NOMO-1 (cell line): ENCODE data around the gene MRPL19.
A peak's percentile ranks its signal among the peaks of the same experiment; 100 is the strongest.
"Not testable (repeated sequence)": the region's sequence is repeated elsewhere in the genome, so short reads cannot be mapped to it uniquely, and the experiment has no call there.

Experiments used
- DNase-seq, 2 experiments: peaks; one replicate each; lab custom pipeline; 2025; ENCODE audit not compliant: unreplicated experiment in 2 of 2; lab: John Stamatoyannopoulos, UW

Gene MRPL19

DNA sequence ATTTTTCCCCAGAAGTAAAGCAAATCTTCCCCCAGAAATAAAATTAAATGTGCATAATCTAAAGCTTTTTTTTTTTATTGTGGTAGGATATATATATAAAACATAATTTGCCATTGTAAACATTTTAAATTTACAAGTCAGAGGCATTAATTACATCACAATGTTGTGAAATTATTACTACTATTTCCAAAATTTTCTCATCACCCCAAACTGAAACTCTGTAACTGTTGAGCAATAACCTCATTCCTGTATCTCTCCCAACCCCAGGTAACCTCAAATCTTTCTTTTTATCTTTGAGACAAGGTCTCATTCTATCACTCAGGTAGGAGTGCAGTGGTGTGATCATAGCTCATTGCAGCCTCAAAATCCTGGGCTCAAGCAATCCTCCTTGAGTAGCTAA, 11.2 kb downstream of the MRPL19 start:
- no peak for DNase-seq

DNA sequence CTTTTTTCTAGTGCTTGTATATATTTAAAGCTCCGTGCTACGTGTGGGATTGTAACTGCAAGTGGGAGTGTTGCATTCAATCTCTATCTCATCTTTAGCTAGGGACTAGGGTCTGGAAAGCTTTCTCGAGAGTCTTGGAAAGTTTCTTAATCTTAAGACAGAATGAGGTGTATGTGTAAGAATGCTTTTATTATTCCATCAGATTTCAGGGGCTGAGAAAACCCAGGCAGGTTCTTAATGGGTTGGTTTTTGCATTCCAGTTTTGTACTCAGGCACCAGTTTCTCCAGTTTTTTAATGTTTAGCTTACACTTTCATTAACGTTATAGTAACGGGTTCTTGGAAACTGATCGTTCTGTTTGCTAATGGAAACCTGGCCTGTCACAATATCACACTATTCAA, 20.3 kb downstream of the MRPL19 start:
- no peak for DNase-seq

DNA sequence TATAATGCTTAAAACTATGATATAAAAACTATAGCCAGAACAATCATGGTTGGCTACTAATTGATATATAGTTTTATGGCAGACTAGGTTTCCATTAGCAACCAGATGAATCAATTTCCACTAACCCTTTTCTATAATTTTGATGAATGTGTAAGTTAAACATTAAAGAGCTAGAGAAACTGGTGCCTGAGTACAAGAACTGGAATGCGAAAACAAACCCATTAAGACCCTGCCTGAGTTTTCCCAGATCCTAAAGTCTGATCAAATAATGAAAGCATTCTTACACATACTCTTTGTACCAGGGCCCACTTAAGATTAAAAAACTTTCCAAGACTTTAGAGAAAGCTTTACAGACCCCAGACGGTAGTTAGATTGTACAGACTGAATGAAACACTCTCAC, 21.3 kb downstream of the MRPL19 start:
- DNase-seq: no peak

DNA sequence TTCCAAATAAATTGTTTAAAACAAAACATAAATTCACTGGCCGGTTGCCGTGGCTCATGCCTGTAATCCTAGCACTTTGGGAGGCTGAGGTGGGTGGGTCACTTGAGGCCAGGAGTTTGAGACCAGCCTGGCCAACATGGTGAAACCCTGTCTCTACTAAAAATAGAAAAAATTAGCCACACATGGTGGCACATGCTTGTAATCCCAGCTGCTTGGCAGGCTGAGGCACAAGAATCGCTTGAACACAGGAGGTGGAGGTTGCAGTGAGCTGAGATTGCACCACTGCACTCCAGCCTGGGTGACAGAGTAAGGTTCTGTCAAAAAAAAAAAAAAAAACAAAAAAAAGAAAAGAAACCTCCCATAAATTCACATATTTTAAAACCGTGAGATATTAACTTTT, 28.8 kb downstream of the MRPL19 start:
- not testable (repeated sequence) for DNase-seq

DNA sequence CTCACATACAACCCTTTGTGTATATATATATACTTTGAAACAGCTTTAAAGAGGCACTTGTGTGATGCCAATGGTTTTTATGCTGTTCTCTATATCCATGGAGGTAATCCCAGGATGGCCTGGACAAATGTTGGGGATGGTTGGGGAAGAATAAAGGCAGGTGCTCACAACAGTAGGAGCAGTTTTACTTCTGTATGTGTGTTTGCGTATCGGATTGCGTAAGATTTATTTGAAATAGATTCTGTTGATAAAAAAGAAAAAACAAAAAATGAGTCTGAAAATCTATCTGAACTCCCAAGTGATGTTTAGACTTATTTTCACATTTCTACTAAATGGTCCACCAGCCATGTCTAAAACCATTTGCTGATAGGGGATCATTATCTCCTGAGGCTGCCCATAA, 29.3 kb downstream of the MRPL19 start:
- no peak for DNase-seq

DNA sequence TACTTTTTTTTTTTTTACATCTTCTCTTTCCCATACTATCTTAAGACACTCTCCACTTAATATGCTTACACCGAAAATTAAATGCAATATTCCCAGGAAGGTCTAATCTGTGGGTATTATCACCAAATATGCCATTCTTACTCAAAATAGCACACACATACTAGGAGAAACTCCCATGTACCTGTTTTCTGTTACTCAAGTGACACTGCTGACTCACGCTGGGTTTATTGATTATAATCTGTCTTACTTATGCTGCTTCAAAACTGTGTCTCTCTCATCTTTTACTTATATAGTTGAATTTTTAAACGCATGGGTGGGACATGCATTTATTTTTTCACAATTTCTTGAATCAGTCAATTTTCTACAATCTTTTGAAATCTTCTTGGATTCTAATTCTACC, 29.9 kb downstream of the MRPL19 start:
- DNase-seq: no peak

DNA sequence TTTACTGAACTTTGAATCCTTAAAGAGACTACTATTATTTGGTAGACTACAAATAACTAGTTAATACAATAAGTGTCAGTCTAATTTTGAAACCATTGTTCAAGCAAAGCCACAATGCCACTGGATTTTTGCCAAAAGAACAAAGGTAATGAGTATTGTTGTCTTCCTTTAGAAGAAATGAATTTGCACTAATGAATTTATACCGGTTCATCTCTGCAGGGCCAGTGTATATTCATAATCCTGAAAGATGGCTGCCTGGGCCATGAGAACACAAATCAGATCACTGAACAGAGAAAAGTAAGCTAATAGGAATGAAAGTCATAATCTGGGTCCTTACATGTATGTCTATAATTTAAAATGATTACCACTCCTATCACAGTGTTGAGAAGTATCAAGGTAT, 33.0 kb downstream of the MRPL19 start:
- no peak for DNase-seq

DNA sequence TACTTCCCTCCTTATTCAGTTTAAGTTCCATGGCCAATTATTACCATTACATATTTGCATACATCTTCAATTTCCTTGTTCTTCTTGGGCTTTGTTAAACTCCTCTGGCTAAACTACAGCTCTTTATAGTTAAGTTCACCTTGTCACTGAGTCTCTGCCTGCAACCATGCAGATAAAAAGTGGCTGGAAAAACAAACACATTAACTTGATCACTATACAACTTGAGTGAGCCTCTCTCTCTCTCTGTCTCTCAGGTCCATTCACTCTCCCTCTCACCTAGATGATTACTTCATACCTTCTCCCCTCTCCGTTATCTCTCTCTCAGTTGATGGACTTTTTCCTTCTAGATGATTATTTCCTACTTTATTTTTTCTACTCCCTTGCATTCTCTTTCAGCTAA, 33.8 kb downstream of the MRPL19 start:
- DNase-seq: no peak

DNA sequence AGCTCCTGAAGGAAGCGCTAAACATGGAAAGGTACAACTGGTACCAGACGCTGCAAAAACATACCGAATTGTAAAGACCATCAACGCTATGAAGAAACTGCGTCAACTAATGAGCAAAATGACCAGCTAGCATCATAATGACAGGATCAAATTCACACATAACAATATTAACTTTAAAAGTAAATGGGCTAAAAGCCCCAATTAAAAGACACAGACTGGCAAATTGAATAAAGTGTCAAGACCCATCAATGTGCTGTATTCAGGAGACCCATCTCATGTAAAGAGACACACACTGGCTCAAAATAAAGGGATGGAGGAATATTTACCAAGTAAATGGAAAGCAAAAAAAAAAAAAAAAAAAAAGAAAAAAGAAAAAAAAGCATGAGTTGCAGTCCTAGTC, 36.8 kb downstream of the MRPL19 start:
- not testable (repeated sequence) for DNase-seq

DNA sequence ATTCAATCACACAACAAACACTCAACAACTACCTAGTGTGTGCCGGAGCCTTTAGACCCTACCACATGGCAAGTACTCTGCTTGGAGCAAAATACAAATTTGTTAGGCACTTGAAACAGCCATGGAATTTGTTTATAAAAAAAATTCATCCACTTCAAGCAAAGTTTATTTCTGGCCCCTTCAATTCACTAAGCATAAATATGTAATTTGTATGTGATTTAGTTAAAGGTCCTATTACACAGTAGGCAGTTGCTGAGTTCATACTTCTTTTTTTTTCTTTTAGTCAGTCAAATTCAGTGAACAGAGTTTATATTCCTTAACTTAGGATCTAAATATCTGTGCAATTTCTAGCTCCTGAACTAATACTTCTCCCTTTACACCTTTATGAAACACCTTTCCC, 41.6 kb downstream of the MRPL19 start:
- no peak for DNase-seq

DNA sequence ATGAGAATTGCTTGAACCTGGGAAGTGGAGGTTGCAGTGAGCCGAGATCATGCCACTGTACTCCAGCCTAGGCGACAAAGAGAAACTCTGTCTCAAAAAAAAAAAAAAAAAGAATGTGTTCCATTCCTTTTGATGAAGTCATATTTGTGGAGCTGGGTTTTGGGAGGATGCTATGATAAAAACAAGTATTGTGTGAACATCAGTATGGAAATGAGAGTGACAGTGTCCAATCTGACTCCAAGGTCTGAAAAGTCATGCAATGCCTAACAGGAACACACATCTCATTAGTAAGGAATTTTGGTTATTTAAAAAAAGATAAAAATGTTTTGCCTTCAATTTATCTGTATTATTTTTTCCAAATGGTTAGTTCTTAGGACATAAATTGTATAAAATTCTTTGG, 52.3 kb downstream of the MRPL19 start:
- no peak for DNase-seq

DNA sequence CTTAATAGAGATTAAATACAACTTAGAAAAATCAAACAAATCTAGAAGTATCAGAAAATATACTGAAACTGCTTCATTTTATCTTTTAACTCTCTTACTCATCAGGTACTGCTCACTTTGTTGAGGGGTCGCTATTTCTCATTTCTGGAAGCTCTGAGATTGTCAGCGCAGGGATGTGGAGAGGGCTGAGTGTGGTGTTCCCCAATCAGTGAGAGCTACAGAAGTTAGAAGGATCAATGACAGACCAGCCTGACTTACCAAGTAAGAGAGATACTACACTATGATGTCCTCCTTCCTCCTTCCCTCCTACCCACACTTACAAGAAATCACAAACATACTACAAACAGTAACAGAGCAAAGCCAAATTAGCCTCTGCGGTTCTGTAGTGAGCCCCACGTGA, 56.0 kb downstream of the MRPL19 start:
- no peak for DNase-seq

DNA sequence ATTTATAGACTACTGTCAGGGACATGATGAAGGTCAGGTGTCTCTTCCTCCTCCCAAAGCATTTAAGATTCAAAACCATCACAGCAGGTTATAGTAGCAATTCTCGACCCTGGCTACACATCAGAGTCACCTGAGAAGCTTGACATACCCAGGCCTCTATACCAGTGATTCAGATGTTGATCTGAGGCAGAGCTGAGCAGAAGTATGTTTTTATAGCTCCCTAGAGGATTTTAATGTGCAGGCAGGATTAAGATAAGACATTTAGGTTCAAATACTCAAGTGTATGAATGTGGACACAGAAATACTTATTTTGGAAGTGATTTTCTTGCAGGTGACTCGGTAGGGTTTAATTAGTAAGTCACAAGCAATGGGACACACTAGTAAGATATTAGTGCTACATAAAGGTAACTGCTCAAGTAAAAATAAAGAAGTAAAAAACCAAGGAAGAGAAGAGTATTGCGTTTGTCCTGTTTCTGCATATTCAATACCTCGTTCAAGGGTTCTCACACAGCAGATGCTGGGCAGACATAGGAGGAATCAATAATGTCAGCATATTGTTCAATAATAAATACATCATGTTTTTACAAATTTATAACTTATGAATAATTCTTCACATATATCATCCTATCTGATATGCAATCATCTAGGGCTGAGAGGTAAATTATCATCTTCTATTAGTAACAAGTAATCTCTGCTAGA, 57.2 kb downstream of the MRPL19 start:
- DNase-seq: no peak

DNA sequence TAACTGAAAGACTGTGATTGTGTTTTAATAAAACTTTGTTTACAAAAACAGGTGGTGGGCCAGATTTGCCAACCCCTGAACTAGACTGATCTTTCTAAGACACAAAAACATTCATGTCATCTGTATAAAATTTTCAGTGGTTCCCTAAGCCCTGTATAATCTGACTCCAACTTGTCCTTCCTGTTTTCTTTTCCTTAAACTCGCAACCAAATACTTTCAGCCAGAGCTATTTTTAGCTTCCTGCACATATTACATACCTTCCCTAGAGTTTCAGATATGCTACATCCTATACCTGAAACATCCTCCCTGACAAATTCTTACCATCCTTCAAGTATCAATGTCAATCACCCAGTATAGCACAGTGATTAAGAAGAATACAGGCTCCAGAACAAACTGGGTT, 59.3 kb downstream of the MRPL19 start:
- no peak for DNase-seq

DNA sequence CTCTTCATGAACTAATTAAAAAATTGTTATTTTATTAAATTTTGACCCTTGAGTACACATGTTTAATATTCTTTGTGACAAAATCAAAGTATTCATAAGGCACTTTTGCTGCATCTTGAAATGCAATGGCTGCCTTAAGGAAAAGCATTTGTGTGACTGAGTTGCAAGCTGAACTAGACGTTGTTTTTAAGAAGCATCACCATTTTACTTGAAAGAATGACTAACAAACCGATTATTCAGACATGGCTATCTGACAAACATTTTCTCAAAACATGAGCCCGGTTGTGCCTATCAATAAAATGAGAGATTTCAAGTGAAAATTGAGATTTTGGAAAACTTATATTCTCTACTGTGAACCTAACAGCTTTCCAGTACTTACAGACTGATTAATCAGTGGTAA, 61.3 kb downstream of the MRPL19 start:
- no peak for DNase-seq

DNA sequence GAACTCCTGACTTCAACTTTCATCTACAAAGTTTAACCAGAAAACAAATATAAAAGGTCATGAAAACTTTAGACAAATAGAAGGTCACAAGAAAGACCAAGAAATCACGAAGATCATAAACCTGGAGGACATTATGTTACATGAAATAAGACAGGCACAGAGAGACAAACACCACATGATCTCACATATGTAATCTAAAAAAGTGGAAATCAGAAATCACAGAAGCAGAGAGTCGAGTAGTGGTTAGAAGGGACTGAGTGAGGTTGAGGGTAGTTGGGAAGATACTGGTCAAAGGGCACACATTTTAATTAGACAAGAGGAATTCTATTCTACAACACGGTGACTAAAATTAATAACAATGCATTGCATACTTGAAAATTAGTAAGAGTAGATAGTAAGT, 62.7 kb downstream of the MRPL19 start:
- DNase-seq: no peak

DNA sequence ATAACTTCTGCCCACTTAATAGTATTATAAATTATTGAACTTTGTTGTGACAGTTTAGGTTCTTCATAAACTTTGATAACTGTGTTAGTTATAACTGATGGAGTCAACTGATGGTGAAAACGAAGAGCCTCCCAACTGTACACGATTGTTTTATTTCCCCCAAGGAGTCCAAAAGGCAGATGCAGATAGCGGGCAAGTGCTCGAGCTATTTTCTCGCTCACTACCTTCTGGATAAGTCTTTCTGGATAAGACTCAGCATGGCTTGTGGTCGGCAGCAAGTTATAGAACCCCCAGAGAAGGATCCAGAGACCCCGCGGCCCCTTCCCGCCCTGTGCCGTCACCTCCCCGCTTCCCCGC, 63.6 kb downstream of the MRPL19 start:
- DNase-seq: peak in 1 of 2 experiments; percentile 38

DNA sequence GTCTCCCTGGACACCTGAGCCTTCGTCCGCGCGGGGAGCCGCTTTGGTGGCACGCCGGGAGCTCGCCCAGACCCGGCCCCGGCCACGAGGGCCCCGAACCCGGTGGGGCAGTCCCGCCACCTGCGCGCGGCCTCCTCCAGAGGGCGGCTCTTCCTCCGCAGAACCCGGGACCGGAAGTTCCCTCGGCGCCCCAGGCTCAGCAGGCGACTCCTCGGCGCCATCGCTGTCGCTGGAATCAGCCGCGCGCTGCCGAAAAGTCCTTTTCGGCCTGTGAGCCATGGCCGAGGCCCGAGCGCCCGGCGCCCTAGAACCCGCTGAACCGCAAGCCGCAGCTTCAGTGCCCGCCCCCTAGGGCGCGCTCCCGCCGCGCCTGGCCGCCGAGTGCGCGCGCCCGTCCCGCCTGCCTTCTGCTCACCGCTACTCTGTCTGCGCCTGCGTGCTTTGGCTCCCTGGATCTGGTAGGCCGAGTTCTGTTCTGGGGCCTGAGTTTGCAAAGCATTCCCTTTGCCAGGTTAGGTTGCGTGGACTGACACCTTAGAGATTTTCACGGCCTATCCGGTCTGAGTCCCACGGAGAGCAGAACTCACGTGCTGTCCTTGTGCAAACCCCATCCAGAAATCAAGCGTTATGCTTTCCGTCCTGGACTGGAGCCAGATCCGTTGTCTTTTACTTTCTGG, 64.1 kb downstream of the MRPL19 start, which contains the start of gene GCFC2:
Gene GCFC2 (minus strand): TSS at position 339 of the 677 bp plus-strand sequence. CDS start 60 bp downstream, at position 279.
- DNase-seq: peak; percentile 80 to 89

DNA sequence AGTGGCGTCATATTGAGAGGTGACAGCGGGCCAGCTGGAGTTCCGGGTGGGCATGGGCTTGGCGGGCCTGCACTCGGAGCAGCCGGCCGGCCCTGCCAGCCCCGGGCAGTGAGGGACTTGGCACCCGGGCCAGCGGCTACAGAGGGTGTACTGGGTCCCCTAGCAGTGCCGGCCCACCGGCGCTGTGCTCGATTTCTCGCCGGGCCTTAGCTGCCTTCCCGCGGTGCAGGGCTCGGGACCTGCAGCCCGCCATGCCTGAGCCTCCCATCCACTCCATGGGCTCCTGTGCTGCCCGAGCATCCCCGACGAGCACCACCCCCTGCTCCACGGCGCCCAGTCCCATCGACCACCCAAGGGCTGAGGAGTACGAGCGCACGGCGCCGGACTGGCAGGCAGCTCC, 65.0 kb downstream of the MRPL19 start:
- not testable (repeated sequence) for DNase-seq

DNA sequence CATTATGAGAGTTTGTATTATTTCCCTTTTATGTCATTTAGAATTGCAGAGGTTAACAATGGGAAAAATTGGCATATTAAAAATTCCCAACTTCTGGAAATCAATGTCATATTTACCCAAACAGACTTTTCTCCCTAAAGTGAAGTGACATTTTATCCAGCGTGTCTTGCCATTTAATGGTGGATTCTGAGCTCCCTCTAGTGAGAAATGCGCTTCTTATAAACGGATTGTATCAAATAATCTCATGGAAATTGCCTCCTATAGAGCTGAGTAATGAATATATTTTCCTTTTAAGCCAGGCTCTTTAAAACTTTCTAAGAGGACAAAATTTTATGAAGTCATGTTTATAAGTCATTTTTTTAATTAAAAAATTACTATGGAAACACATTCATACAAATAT, 69.8 kb downstream of the MRPL19 start:
- DNase-seq: no peak

DNA sequence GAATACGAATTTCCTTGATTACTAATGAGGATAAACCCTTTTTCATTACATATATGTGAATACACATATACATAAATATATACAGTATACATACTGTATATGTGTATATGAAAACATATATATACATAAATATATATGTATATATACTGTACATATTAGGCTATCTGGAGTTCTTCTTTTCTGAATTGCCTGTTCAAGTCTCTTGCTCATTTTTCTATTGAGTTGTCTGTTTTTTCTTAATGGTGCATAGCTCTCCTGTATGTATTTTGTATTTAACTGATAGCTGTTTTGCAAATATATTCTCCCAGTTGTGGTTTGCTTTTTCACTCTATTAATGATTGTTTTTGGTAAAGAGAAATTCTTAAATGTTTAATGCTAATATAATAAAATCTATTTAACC, 73.0 kb downstream of the MRPL19 start:
- DNase-seq: no peak

DNA sequence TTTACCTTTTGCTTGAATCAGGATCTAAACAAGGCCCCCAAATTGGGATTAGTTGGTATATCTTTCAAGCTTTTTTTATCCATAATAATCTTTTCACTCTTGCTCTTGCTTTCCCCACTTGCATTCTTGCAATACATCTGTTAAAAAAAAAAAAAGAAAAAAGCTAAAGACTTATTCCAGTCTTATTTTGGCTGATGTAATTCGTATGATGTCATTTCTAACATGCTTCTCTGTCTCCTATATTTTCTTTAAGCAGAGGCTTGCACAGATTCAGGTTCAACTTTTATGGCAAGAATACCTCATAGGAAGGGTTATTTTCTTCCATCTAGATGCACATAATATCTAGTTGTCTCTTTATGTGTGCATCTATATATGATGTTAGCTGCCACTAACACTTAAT, 73.9 kb downstream of the MRPL19 start:
- DNase-seq: no peak

DNA sequence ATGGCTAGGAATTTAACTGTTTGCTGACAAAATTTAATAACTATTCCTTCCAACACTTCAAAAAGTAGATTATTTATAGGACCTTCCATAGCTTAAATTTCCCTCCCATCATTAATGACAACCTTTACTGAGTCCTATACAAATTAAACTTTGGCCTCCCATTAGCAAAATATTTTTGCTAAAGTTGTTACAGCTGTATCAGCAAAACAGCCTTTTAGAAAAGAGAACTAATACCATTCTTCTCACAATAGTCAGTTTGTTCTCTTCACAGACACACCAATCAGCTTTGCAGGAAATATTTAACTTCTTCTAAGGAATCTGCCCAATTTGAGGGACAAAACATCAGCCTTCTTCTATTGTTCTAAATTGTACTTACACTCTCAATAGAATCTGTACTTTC, 76.1 kb downstream of the MRPL19 start:
- DNase-seq: no peak
